ENCODE measurements around the gene CDK5RAP3. TPM values are rescaled to one million over a fixed set of nuclear protein-coding genes. Genes with fewer than 3 reads are reported as not detected.
"Not testable (repeated sequence)": the region's sequence is repeated elsewhere in the genome, so short reads cannot be mapped to it uniquely, and the experiment has no call there.

The CDK5RAP3 gene
- polyA plus RNA-seq, 1 of the 3 experiments (the other 2 are of a cell fraction), result 208 TPM

DNA sequence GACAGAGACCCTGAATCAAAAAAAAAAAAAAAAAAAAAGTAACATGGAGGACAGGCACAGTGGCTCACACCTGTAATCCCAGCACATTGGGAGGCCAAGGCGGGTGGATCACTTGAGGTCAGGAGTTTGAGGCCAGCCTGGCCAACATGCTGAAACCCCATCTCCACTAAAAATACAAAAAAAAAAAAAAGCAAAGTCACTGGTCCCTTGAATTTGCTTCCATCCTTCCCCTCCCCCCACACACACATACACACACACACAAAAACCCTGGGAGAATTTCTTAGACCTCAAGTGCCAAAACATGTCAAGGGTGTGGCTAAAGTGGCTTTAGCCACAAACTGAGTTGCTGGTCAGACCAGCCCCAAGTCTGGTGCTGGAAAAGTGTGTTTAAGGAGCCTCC lies 17.5 kb downstream of the CDK5RAP3 start:
- POLR2A ChIA-PET, result interaction anchor here (0.8 to 2.2 kb wide), 4 partner anchors 14 to 60 kb away, joined by 3 to 6 read pairs (median 6); partner anchors contain the start of genes CDK5RAP3 and NFE2L1
- CTCF ChIA-PET, result interaction anchor here (1.3 to 41.8 kb wide), 4 partner anchors 4 to 42 kb away, joined by 4 to 1752 read pairs (median 479); no protein-coding TSS in a partner anchor

DNA sequence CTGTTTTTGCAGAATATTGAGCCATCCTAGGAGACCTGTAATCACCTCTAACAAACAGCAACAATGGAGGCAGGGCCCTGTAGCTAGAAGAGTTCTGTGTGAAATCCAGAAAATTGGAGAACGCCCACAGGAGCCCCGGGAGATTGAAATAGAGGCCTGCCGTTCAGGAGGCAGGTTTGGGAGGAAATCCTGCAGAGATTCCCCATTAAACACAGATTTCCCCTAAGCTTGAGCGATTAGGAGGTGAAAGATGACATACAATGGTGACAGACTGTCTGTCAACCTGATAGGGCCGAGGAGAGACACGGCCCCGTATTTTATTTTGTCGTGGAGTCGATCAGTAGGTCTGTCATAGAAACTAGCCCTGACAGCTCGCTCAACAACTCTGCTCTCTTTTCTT lies 18.2 kb downstream of the CDK5RAP3 start:
- WGBS (ENCODE audit: low lambda C conversion rate), result 90% methylated on average over 10 of the region's 10 CpGs
- POLR2A ChIA-PET, result interaction anchor here (0.8 to 2.2 kb wide), 3 partner anchors 14 to 60 kb away, joined by 3 to 6 read pairs (median 6); partner anchors contain the start of gene NFE2L1
- CTCF ChIA-PET, result interaction anchor here (1.3 to 41.8 kb wide), 5 partner anchors 4 to 100 kb away, joined by 3 to 1752 read pairs (median 479); no protein-coding TSS in a partner anchor

More for the DNA sequence above, 17.5 kb downstream of the CDK5RAP3 start:
- H3K4me2 ChIP-seq; H3F3A ChIP-seq (replicated peaks; ENCODE audit: insufficient read depth); H3K9me2 ChIP-seq; DNase-seq; H3K79me2 ChIP-seq (ENCODE audit: insufficient read depth); H3K9me3 ChIP-seq; H3K36me3 ChIP-seq (replicated peaks in 1 of 2; ENCODE audit: control insufficient read depth in 1 of 2, insufficient read depth in 2 of 2, low read length in 1 of 2); H3K27me3 ChIP-seq (ENCODE audit: insufficient read depth); H2AFZ ChIP-seq (ENCODE audit: low read depth); H4K20me1 ChIP-seq (ENCODE audit: insufficient read depth); H3K9ac ChIP-seq; H3K4me3 ChIP-seq (ENCODE audit: low read depth in 2 of 2, low read length in 1 of 2): not testable (repeated sequence)
- WGBS (ENCODE audit: low lambda C conversion rate), result 93% methylated on average over 1 of the region's 1 CpG
- H3K4me1 ChIP-seq (ENCODE audit: control insufficient read depth in 1 of 2, insufficient read depth in 2 of 2, low read depth in 1 of 2, low read length in 1 of 2), result peaks cover 13 to 61% of the 10 kb centered on the region in 2 experiments
- H3K27ac ChIP-seq (ENCODE audit: low read depth in 2 of 2, low read length in 1 of 2), result peak overlapping the region in 1 of 2 experiments; percentile 2; a peak in 2 of 4 replicates

DNA sequence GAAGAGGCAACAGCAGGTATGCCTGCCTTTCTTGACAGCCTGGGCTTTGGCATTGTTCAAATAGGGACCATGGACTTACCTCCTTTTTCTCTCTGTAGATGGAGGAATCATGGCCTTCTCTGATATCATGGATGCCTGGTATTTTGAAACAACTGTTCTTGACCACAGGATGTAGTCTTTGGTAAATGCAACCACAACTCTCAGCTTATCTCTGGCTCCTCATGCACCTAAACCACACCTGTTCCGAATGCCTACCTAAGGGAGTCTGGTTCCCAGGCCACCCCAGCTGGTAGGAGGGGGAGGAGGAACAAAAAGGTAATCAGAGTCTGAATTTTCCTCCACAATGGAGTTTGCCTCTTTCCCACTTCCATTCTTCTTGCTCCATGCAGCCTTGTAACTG lies 18.8 kb downstream of the CDK5RAP3 start:
- POLR2A ChIA-PET, result interaction anchor here (1.3 to 2.2 kb wide), 2 partner anchors 13 to 23 kb away, joined by 6 read pairs; no protein-coding TSS in a partner anchor
- Histone ChIP-seq H3K27ac (ENCODE audit: low read depth in 2 of 2, low read length in 1 of 2) (peak overlapping the region in 1 of 2 experiments; percentile 2; a peak in 2 of 4 replicates), H3K9ac (no peak overlapping the region), H2AFZ (ENCODE audit: low read depth) (no peak overlapping the region), H3K36me3 (replicated peaks in 1 of 2; ENCODE audit: control insufficient read depth in 1 of 2, insufficient read depth in 2 of 2, low read length in 1 of 2) (no peaks in the 10 kb centered on the region), H3K4me3 (ENCODE audit: low read depth in 2 of 2, low read length in 1 of 2) (no peak overlapping the region), H3K4me2 (no peak overlapping the region), H3K9me2 (no peaks in the 10 kb centered on the region), H4K20me1 (ENCODE audit: insufficient read depth) (no peaks in the 10 kb centered on the region), H3K4me1 (ENCODE audit: control insufficient read depth in 1 of 2, insufficient read depth in 2 of 2, low read depth in 1 of 2, low read length in 1 of 2) (peaks cover 13 to 64% of the 10 kb centered on the region in 2 experiments), H3K9me3 (no peaks in the 10 kb centered on the region), H3K27me3 (ENCODE audit: insufficient read depth) (no peaks in the 10 kb centered on the region), H3K79me2 (ENCODE audit: insufficient read depth) (no peaks in the 10 kb centered on the region), H3F3A (replicated peaks; ENCODE audit: insufficient read depth) (no peaks in the 10 kb centered on the region)
- no peak for DNase-seq
- CTCF ChIA-PET, result interaction anchor here (1.3 to 41.8 kb wide), 7 partner anchors 5 to 100 kb away, joined by 3 to 1752 read pairs (median 7); partner anchors contain the start of gene CDK5RAP3
- 85% methylated on average over 1 of the region's 1 CpG for WGBS (ENCODE audit: low lambda C conversion rate)
- TF ChIP-seq, protein P1, sequence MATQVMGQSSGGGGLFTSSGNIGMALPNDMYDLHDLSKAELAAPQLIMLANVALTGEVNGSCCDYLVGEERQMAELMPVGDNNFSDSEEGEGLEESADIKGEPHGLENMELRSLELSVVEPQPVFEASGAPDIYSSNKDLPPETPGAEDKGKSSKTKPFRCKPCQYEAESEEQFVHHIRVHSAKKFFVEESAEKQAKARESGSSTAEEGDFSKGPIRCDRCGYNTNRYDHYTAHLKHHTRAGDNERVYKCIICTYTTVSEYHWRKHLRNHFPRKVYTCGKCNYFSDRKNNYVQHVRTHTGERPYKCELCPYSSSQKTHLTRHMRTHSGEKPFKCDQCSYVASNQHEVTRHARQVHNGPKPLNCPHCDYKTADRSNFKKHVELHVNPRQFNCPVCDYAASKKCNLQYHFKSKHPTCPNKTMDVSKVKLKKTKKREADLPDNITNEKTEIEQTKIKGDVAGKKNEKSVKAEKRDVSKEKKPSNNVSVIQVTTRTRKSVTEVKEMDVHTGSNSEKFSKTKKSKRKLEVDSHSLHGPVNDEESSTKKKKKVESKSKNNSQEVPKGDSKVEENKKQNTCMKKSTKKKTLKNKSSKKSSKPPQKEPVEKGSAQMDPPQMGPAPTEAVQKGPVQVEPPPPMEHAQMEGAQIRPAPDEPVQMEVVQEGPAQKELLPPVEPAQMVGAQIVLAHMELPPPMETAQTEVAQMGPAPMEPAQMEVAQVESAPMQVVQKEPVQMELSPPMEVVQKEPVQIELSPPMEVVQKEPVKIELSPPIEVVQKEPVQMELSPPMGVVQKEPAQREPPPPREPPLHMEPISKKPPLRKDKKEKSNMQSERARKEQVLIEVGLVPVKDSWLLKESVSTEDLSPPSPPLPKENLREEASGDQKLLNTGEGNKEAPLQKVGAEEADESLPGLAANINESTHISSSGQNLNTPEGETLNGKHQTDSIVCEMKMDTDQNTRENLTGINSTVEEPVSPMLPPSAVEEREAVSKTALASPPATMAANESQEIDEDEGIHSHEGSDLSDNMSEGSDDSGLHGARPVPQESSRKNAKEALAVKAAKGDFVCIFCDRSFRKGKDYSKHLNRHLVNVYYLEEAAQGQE (IDR thresholded peaks at IDR 0.05; ENCODE audit: low read depth, low read length), result no peak
- no peak for TF ChIP-seq FOXJ3 (CRISPR knock-in tag; IDR thresholded peaks at IDR 0.05)
- TF ChIP-seq NFIC (IDR thresholded peaks at IDR 0.05; ENCODE audit: borderline replicate concordance), result no peak
- no peak for TF ChIP-seq RCOR1 (IDR thresholded peaks at IDR 0.05; ENCODE audit: low read length)
- TF ChIP-seq SMC3 (IDR thresholded peaks at IDR 0.05; ENCODE audit: low read depth, low read length), result no peak
- TF ChIP-seq, protein P2, sequence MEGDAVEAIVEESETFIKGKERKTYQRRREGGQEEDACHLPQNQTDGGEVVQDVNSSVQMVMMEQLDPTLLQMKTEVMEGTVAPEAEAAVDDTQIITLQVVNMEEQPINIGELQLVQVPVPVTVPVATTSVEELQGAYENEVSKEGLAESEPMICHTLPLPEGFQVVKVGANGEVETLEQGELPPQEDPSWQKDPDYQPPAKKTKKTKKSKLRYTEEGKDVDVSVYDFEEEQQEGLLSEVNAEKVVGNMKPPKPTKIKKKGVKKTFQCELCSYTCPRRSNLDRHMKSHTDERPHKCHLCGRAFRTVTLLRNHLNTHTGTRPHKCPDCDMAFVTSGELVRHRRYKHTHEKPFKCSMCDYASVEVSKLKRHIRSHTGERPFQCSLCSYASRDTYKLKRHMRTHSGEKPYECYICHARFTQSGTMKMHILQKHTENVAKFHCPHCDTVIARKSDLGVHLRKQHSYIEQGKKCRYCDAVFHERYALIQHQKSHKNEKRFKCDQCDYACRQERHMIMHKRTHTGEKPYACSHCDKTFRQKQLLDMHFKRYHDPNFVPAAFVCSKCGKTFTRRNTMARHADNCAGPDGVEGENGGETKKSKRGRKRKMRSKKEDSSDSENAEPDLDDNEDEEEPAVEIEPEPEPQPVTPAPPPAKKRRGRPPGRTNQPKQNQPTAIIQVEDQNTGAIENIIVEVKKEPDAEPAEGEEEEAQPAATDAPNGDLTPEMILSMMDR (IDR thresholded peaks at IDR 0.05), result no peak
- no peak for TF ChIP-seq NRF1 (IDR thresholded peaks at IDR 0.05; ENCODE audit: low read depth, low read length)
- TF ChIP-seq EP300 (IDR thresholded peaks at IDR 0.05; ENCODE audit: borderline replicate concordance in 1 of 2, low read depth in 1 of 2, low read length in 1 of 2), result no peak

More for the DNA sequence above, 18.2 kb downstream of the CDK5RAP3 start:
- TF ChIP-seq FOXM1 (IDR thresholded peaks at IDR 0.05; ENCODE audit: low read depth) (no peak), YY1 (IDR thresholded peaks at IDR 0.05; ENCODE audit: low read depth) (no peak), FOXJ3 (CRISPR knock-in tag; IDR thresholded peaks at IDR 0.05) (no peak), TCF12 (IDR thresholded peaks at IDR 0.05) (no peak), RXRA (IDR thresholded peaks at IDR 0.05; ENCODE audit: borderline replicate concordance, low read depth) (no peak), JUND (IDR thresholded peaks at IDR 0.05) (no peak), GABPA (IDR thresholded peaks at IDR 0.05; ENCODE audit: low read depth) (no peak), EP300 (IDR thresholded peaks at IDR 0.05; ENCODE audit: borderline replicate concordance in 1 of 2, low read depth in 1 of 2, low read length in 1 of 2) (no peak)
- TF ChIP-seq, protein P2 (IDR thresholded peaks at IDR 0.05), result no peak
- Histone ChIP-seq H2AFZ (ENCODE audit: low read depth) (no peak overlapping the region), H3K9me3 (no peaks in the 10 kb centered on the region), H3K4me2 (no peak overlapping the region), H3K27me3 (ENCODE audit: insufficient read depth) (no peaks in the 10 kb centered on the region), H3K4me3 (ENCODE audit: low read depth in 2 of 2, low read length in 1 of 2) (no peak overlapping the region), H3K36me3 (replicated peaks in 1 of 2; ENCODE audit: control insufficient read depth in 1 of 2, insufficient read depth in 2 of 2, low read length in 1 of 2) (no peaks in the 10 kb centered on the region), H3K4me1 (ENCODE audit: control insufficient read depth in 1 of 2, insufficient read depth in 2 of 2, low read depth in 1 of 2, low read length in 1 of 2) (peaks cover 13 to 59% of the 10 kb centered on the region in 2 experiments), H4K20me1 (ENCODE audit: insufficient read depth) (no peaks in the 10 kb centered on the region), H3K9ac (no peak overlapping the region), H3K9me2 (no peaks in the 10 kb centered on the region), H3F3A (replicated peaks; ENCODE audit: insufficient read depth) (no peaks in the 10 kb centered on the region), H3K27ac (ENCODE audit: low read depth in 2 of 2, low read length in 1 of 2) (peak overlapping the region in 1 of 2 experiments; percentile 2; a peak in 2 of 4 replicates), H3K79me2 (ENCODE audit: insufficient read depth) (no peaks in the 10 kb centered on the region)
- no peak for DNase-seq

All from SK-N-SH (cell line).